HG03039 (cell line): Measurements from ENCODE around the gene C1QTNF6.
"Not testable (repeated sequence)": the region's sequence is repeated elsewhere in the genome, so short reads cannot be mapped to it uniquely, and the experiment has no call there.

Experiments
- ATAC-seq: cut with Tn5 transposase; IDR thresholded peaks from one replicate; pipeline ENCODE4 v1.9.1; 2021; ENCODE audit warnings: mild to moderate bottlenecking, moderate library complexity; ENCODE audit not compliant: unreplicated experiment

Gene C1QTNF6

GRCh38 chr22:37187891-37188761 is at the start of gene C1QTNF6:
TSS of gene C1QTNF6 (minus strand) at chr22:37188247. CDS start at chr22:37188213, 34 bp downstream.
- ATAC-seq, result no peak

- no peak for ATAC-seq
Measured at GRCh38 chr22:37235897-37236607, 48.0 kb upstream of the C1QTNF6 start.

GRCh38 chr22:37234736-37235711 is 47.0 kb upstream of the C1QTNF6 start:
- no peak for ATAC-seq

GRCh38 chr22:37233751-37234631 is 45.9 kb upstream of the C1QTNF6 start:
- no peak for ATAC-seq

- not testable (repeated sequence) for ATAC-seq
Measured at GRCh38 chr22:37233371-37233750, 45.3 kb upstream of the C1QTNF6 start.

GRCh38 chr22:37232140-37232998 is 44.3 kb upstream of the C1QTNF6 start:
- ATAC-seq, result no peak

- no peak for ATAC-seq
Measured at GRCh38 chr22:37231406-37232139, 43.5 kb upstream of the C1QTNF6 start.

- no peak for ATAC-seq
Measured at GRCh38 chr22:37230673-37231405, 42.8 kb upstream of the C1QTNF6 start.

GRCh38 chr22:37229805-37230672 is 42.0 kb upstream of the C1QTNF6 start:
- ATAC-seq, result no peak

- no peak for ATAC-seq
Measured at GRCh38 chr22:37229012-37229804, 41.2 kb upstream of the C1QTNF6 start.

GRCh38 chr22:37228106-37229011 is 40.3 kb upstream of the C1QTNF6 start:
- ATAC-seq, result no peak

- ATAC-seq, result no peak
Measured at GRCh38 chr22:37226514-37226913, 38.5 kb upstream of the C1QTNF6 start.

- no peak for ATAC-seq
Measured at GRCh38 chr22:37226087-37226486, 38.0 kb upstream of the C1QTNF6 start.

- no peak for ATAC-seq
Measured at GRCh38 chr22:37225481-37225880, 37.4 kb upstream of the C1QTNF6 start.
